ENCODE data around the gene PLA2G4D. TPM values are rescaled to one million over a fixed set of nuclear protein-coding genes. Genes with fewer than 3 reads are reported as not detected.

The PLA2G4D gene
- total RNA-seq, 2 experiments from 2014 or later, result not detected

GRCh38 chr15:42036966-42037365 is 57.4 kb downstream of the PLA2G4D start:
- no peaks in the 10 kb centered on the region for H3K36me3 Mint-ChIP-seq
- no peak for DNase-seq
- H3K4me3 Mint-ChIP-seq, result no peak overlapping the region
- POLR2A ChIA-PET, result no interaction called here
- H3K27ac Mint-ChIP-seq, result no peak overlapping the region
- ATAC-seq (ENCODE audit: low read depth), result no peak
- peaks cover under 1% of the 10 kb centered on the region for H3K9me3 Mint-ChIP-seq
- H3K4me1 Mint-ChIP-seq, result peaks cover 7% of the 10 kb centered on the region
- peaks cover 13% of the 10 kb centered on the region for H3K27me3 Mint-ChIP-seq

GRCh38 chr15:42036112-42036905 is 58.1 kb downstream of the PLA2G4D start:
- POLR2A ChIA-PET, result no interaction called here
- H3K9me3 Mint-ChIP-seq, result peaks cover 6% of the 10 kb centered on the region
- H3K27me3 Mint-ChIP-seq, result peaks cover 12% of the 10 kb centered on the region

GRCh38 chr15:42035435-42035761 is 59.0 kb downstream of the PLA2G4D start:
- Mint-ChIP-seq H3K4me1 (peaks cover 7% of the 10 kb centered on the region), H3K4me3 (no peak overlapping the region), H3K27ac (peak overlapping the region; percentile 65), H3K27me3 (peaks cover 9% of the 10 kb centered on the region), H3K9me3 (peaks cover 6% of the 10 kb centered on the region), H3K36me3 (no peaks in the 10 kb centered on the region)
- POLR2A ChIA-PET, result no interaction called here
- ATAC-seq (ENCODE audit: low read depth), result peak; percentile 54
- no peak for DNase-seq

More at GRCh38 chr15:42036112-42036905, 58.1 kb downstream of the PLA2G4D start:
- Mint-ChIP-seq H3K36me3 (no peaks in the 10 kb centered on the region), H3K4me1 (peaks cover 7% of the 10 kb centered on the region), H3K4me3 (no peak overlapping the region), H3K27ac (no peak overlapping the region)
- ATAC-seq (ENCODE audit: low read depth), result no peak
- no peak for DNase-seq

GRCh38 chr15:42034628-42035434 is 59.5 kb downstream of the PLA2G4D start:
- ATAC-seq (ENCODE audit: low read depth), result no peak
- Mint-ChIP-seq H3K9me3 (peaks cover 6% of the 10 kb centered on the region), H3K4me3 (no peak overlapping the region)

DNA sequence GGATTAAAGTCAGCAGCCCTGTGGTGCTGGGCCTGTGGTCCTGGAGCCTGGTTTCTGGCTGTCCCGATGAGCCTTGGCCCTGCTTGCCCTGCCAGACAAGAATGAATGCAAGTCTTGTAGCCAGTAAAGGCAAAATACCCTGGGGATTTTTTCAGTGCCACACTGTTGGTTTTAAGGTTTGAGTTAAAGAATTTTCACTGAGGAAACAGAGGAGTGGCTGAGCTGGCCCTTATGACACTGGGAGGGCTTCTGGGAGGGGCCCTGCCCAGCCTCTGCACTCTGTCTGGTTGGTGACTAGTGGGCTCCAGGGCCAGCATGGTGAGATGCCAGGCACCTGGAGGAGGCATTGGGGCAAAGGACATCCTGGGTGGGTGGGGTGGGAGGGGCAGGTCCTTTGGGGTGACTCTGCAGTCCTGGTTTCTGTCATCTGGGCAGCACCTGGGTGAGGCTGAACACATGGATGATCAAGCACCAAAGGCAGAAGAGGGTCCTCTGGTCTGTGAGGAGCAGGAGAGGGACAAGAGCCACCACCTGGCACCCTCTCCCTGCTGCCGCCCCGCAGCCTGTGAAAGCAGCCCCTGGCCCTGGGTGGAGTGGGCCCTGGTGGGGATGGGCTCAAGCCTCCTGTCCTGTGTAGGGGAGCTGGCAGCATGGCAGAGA is 61.0 kb downstream of the PLA2G4D start:
- POLR2A ChIA-PET, result no interaction called here
- Mint-ChIP-seq H3K36me3 (no peaks in the 10 kb centered on the region), H3K27me3 (peaks cover 11% of the 10 kb centered on the region), H3K4me1 (peaks cover 7% of the 10 kb centered on the region), H3K4me3 (no peak overlapping the region), H3K9me3 (peaks cover 6% of the 10 kb centered on the region), H3K27ac (no peak overlapping the region)
- no peak for ATAC-seq (ENCODE audit: low read depth)
- DNase-seq, result no peak

More at GRCh38 chr15:42034628-42035434, 59.5 kb downstream of the PLA2G4D start:
- no peaks in the 10 kb centered on the region for H3K36me3 Mint-ChIP-seq
- peaks cover 7% of the 10 kb centered on the region for H3K4me1 Mint-ChIP-seq
- POLR2A ChIA-PET, result no interaction called here
- peak overlapping the region; percentile 65 for H3K27ac Mint-ChIP-seq
- DNase-seq, result no peak
- peaks cover 6% of the 10 kb centered on the region for H3K27me3 Mint-ChIP-seq

DNA sequence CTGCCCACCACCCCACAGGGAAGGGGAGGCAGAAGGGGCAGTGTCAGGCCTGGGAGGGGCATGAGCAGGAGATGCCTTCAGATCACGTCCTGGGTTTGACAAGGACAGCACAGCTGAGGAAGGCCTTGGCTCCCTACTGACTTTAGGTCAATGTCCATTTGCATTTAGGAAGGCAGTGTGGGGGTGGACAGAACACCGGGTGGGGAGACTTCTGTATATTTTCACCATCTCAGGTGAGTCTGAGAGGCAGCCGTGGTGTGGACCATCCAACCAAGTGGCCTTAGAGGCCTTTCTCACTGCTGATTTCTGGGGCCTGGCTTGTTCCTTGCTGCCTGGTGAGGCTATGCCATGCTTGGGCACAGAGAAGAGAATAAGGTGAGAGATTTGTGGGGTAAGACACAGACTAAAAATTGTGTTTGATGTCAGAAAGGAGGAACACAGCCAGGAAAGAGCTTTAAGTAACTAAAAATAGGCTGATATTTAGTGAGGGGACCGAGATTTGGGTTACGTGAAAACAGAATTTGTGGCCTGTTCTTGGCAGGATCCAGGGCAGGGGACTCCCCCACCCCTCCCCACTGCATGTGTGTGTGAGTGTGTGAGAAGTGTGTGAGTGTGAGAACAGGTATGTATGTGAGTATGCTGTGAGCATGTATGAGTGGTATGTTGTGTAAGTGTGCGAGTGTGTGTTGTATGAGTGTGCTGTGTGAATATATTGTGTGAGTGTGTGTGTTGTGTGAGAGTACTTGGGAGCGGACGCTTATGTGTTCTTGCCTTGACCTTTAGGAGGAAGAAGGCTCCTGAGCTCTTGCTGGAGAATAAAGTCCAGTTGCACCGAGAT is 61.8 kb downstream of the PLA2G4D start:
- no peak for DNase-seq
- H3K36me3 Mint-ChIP-seq, result no peaks in the 10 kb centered on the region
- no peak overlapping the region for H3K4me3 Mint-ChIP-seq
- H3K9me3 Mint-ChIP-seq, result peaks cover 6% of the 10 kb centered on the region
- POLR2A ChIA-PET, result no interaction called here
- peaks cover 15% of the 10 kb centered on the region for H3K27me3 Mint-ChIP-seq
- ATAC-seq (ENCODE audit: low read depth), result no peak
- peaks cover 7% of the 10 kb centered on the region for H3K4me1 Mint-ChIP-seq
- H3K27ac Mint-ChIP-seq, result no peak overlapping the region

DNA sequence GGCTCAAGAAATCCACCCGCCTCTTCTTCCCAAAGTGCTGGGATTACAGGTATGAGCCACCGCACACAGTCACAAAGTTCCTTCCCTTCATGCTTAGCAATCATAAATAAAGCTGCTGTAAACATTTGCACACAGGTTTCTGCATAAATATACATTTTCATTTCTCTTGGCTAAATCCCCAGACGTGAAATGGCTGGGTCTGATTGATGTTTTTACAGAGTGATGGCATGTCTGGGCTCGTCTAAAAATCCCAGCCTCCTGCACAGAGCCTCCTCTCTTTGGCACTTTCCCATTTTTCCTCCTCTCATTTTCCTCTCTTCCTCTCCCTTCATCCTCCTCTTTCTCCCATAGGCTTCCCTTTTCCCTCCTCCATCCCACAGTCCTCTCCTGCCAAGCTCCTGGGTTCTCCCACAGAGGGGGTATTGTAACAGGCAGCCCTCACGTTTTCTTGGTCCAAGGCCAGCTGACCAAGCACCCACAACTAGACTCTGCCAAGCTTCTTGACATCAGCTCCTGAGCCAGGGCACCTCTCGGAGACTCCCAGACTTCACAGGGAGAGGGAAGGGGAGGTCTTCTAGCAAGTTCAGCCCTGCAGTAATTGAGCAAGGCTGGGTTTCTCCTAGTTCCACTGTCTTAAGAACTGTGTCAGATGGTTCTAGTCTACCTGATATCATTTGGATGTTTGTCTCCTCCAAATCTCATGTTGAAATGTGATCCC is 63.0 kb downstream of the PLA2G4D start:
- no peak overlapping the region for H3K4me3 Mint-ChIP-seq
- peaks cover 22% of the 10 kb centered on the region for H3K27me3 Mint-ChIP-seq
- DNase-seq (no peak), ATAC-seq (ENCODE audit: low read depth) (no peak)
- peaks cover 6% of the 10 kb centered on the region for H3K9me3 Mint-ChIP-seq
- H3K27ac Mint-ChIP-seq, result no peak overlapping the region
- H3K4me1 Mint-ChIP-seq, result peaks cover 7% of the 10 kb centered on the region
- POLR2A ChIA-PET, result no interaction called here
- H3K36me3 Mint-ChIP-seq, result no peaks in the 10 kb centered on the region

GRCh38 chr15:42027521-42027920 is 66.8 kb downstream of the PLA2G4D start:
- Mint-ChIP-seq H3K9me3 (peaks cover 6% of the 10 kb centered on the region), H3K27ac (no peak overlapping the region), H3K27me3 (peaks cover 35% of the 10 kb centered on the region), H3K4me3 (no peak overlapping the region), H3K4me1 (no peaks in the 10 kb centered on the region), H3K36me3 (no peaks in the 10 kb centered on the region)
- no peak for ATAC-seq (ENCODE audit: low read depth)
- no peak for DNase-seq
- POLR2A ChIA-PET, result no interaction called here

DNA sequence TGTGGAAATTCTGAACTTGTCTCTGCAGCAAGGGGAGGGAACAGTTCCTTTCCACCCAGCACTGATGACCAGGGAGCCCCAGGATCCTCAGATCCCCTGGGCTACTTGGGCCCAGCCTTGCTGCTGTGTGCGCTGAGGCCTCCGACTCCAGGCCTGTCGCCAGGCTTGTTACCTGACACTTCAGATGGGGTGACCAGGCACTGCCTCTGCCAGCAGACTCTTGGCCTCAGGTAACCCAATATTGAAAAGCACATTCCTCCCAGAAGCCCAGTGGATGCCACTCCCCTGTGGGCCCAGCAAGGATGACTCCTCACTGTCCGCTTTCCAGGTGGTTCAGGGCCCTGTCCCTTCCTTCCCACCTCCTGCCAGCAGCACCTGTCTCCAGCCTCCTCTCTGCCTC is 70.1 kb downstream of the PLA2G4D start:
- POLR2A ChIA-PET, result no interaction called here

DNA sequence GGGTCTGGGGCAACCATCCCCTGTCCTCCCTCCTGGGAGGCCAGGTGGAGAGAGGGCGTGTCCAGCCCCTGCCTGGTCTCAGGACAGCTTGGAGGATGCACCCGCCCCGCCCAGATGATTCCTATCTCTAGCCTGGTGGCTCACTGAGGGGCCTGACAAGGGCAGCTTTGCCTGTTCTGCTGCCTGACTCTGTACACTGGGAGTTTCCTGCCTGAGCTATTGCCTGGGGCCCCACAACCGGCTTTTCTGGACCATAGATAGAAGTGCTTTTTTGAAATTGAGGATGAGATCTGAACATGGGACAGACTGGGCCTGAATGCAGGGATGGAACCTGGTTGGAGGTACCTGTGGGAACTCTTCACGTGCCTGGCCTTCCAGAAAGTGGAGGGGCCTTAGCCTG is 72.8 kb downstream of the PLA2G4D start:
- ATAC-seq (ENCODE audit: low read depth) (no peak), DNase-seq (no peak)
- POLR2A ChIA-PET, result no interaction called here
- Mint-ChIP-seq H3K36me3 (no peaks in the 10 kb centered on the region), H3K9me3 (no peaks in the 10 kb centered on the region), H3K27me3 (peaks cover 15% of the 10 kb centered on the region), H3K4me1 (no peaks in the 10 kb centered on the region), H3K27ac (no peak overlapping the region), H3K4me3 (no peak overlapping the region)

More for the DNA sequence above, 70.1 kb downstream of the PLA2G4D start:
- Mint-ChIP-seq H3K4me3 (no peak overlapping the region), H3K27me3 (peaks cover 28% of the 10 kb centered on the region), H3K27ac (no peak overlapping the region), H3K36me3 (no peaks in the 10 kb centered on the region), H3K4me1 (no peaks in the 10 kb centered on the region), H3K9me3 (no peaks in the 10 kb centered on the region)
- ATAC-seq (ENCODE audit: low read depth), result no peak
- no peak for DNase-seq

GRCh38 chr15:42020713-42021273 is 73.6 kb downstream of the PLA2G4D start, which contains the start of gene PLA2G4E:
TSS of gene PLA2G4E (minus strand) at chr15:42021042. CDS start at chr15:42021030, 12 bp downstream.
- ATAC-seq (ENCODE audit: low read depth) (no peak), DNase-seq (no peak)
- H3K4me3 Mint-ChIP-seq, result no peak within 1 kb of the TSS
- no peaks in the 10 kb centered on the region for H3K9me3 Mint-ChIP-seq
- H3K27me3 Mint-ChIP-seq, result peaks cover 9% of the 10 kb centered on the region
- POLR2A ChIA-PET, result no interaction called here
- H3K36me3 Mint-ChIP-seq, result no peaks in the 10 kb centered on the region
- H3K27ac Mint-ChIP-seq, result no peak within 1 kb of the TSS
- no peaks in the 10 kb centered on the region for H3K4me1 Mint-ChIP-seq
